RCC 7860 (cell line): ENCODE data around the gene SAMD3.
"Not testable (repeated sequence)": the region's sequence is repeated elsewhere in the genome, so short reads cannot be mapped to it uniquely, and the experiment has no call there.

Experiments
- DNase-seq: peaks from one replicate; pipeline ENCODE4 v3.0.0-alpha.2; 2015; ENCODE audit warnings: low spot score
- FAIRE-seq: peaks from 2 replicates; lab custom pipeline; 2012; peaks lifted over from hg19 to GRCh38; lab: Jason Lieb, UNC

SAMD3 gene

DNA sequence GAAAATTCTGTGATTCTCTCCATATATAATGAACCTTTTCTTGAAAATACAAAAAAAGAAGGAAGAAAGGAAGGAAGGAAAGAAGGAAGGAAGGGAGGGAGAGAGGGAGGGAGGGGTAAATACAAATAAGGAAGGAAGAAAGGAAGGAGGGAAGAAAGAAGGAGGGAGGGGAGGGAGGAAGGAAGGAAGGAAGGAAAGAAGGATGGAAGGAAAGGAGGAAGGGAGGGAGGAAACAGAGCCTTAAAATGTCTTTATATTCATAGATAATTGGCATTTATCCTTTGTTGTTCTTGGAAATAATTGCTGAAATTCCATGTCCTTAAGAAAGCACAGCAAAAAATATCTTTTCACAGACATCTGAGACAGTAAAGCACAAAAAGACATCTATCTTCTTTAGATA is 40.3 kb downstream of the SAMD3 start:
- FAIRE-seq = no peak
- no peak for DNase-seq

GRCh38 chr6:130178692-130179091 is 44.1 kb downstream of the SAMD3 start:
- FAIRE-seq = peak; percentile 82

GRCh38 chr6:130176378-130176777 is 46.4 kb downstream of the SAMD3 start:
- FAIRE-seq (no peak), DNase-seq (no peak)

More at GRCh38 chr6:130178692-130179091, 44.1 kb downstream of the SAMD3 start:
- peak; percentile 69 for DNase-seq

DNA sequence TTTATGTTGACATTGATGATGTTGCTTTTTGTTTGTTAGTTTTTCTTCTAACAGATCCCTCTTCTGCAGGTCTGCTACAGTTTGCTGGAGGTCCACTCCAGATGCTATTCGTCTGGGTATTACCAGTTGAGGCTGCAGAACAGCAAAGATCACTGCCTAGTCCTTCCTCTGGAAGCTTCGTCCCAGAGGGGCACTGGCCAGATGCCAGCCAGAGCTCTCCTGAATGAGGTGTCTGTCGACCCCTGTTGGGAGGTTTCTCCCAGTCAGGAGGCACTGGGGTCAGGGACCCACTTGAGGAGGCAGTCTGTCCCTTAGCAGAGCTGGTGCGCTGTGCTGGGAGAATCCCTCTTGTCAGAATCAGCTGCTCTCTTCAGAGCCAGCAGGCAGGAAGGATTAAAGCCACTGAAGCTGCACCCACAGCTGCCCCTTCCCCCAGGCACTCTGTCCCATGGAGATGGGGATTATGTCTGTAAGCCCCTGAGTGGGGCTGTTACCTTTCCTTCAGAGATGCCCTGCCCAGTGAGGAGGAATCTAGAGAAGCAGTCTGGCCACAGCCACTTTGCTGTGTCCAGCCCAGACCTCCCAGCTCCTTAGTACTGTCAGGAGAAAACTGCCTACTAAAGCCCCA is 49.3 kb downstream of the SAMD3 start:
- FAIRE-seq, DNase-seq: not testable (repeated sequence)

DNA sequence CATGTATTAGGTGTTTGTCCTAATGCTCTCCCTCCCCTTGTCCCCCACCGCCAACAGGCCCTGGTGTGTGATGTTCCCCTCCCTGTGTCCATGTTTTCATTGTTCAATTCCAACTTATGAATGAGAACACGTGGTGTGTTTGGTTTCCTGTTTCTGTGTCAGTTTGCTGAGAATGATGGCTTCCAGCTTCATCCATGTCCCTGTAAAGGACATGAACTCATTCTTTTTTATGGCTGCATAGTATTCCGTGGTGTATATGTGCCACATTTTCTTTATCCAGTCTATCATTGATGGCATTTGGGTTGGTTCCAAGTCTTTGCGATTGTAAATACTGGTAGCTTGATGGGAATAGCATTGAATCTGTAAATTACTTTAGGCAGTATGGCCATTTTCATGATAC is 52.6 kb downstream of the SAMD3 start:
- not testable (repeated sequence) for DNase-seq, FAIRE-seq

DNA sequence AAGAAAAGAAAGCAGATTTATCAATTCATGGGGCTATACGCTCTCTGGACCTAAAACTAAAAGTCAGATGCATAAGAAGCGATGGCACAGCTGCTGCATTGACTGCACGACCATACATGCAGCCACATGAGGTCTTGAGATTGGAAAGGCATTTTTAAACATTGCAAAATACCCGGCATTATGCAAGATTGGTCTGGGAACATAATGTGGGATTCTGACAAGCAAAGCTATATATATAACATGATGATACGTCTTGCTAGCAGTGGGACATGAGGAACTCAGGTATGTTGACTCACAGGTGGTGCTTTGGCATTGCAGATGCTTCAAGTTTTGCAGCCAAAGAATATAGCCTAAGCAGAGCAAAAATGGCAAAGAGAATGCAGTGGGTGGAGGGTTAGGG is 55.1 kb downstream of the SAMD3 start:
- no peak for DNase-seq
- FAIRE-seq = no peak

DNA sequence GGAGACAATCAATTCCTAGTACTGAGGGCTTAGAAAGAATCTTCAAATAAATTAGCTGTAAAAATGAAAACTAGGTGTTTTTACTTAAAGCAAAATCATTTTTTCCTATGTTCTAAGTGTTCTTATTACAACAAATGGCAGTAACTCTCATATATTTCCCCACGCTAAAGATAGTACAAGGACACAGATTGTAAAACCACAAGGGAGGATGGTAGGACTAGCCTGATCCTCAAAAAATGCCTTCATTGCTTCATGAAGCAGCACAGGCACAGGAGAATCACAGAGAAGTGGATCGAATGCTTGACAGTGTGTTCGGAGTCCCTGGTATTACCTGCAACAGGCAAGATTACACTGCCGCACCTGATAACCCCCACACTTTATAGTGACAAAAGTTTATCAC is 58.5 kb downstream of the SAMD3 start:
- no peak for FAIRE-seq
- DNase-seq = no peak

DNA sequence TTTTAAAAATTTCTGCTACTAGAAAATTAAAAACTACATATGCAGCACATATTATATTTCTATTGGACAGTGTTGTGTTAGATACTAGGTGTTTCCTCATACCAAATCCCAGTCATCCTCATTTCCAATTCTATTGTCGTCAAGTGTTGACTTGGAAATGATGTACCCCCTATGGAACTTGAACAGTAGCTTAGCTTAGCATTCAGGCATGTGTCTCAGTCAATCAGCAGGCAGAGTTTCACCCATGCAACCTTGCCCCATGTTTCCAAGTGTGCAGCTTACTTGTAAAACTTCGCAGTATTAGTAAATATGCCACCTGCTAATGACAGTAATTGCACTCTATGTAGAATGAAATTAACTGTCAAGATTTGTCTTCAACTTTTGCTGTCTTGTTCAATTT is 59.5 kb downstream of the SAMD3 start:
- DNase-seq (no peak), FAIRE-seq (no peak)

GRCh38 chr6:130162421-130162820 is 60.3 kb downstream of the SAMD3 start:
- DNase-seq (no peak), FAIRE-seq (no peak)

DNA sequence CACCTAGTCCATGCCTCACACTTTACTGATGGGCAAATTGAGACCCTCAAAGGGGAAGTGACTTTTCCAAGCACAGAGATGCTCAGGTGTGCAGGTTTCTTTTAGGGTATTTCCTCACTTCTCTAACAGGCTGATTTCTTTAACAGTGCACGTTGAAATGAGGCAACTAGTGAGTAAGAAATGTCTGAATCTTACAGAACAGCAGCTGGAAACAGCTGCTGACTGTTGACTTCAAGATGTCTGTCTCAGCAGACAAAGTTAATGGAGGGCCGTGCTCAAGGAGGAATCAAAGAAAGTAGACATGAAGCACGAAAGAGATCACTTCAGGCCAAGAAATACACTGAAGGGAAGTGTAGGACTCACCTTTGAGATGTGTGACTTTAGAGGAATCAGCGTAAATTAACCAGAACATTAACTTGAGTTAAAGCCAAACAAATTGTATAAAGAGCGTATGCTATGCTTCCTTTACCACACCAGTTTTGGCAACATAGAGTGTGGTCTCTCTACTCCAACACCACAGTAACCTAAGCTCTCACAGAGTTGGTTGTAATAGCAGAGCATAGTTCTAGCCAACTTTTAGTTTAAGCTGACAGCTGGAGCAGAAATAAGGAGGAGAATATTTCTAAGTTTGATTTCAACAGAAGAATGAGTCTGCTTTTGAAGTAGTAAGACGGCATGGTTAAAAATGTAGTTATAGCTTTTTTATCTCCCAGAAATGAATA is 60.9 kb downstream of the SAMD3 start:
- no peak for DNase-seq
- no peak for FAIRE-seq

GRCh38 chr6:130159956-130160355 is 62.8 kb downstream of the SAMD3 start:
- no peak for DNase-seq
- FAIRE-seq = no peak

DNA sequence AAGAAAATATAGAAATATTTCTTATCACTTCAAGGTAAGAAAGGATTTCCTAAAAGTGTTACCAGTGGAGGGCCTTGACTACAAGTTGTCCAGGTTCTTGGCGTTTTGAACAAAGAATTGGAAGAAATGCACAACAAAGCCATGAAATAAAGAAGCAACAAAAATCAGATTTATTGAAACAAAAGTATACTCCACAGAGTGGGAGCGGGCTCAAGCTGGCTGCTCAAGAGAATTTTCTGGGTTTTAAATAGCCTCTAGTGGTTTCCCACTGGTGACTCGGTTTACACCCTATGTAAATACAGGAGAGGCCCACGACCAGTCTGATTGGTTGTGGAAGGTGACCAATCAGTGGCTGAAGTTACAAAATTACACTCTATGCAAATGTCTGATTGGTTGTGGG is 64.2 kb downstream of the SAMD3 start:
- FAIRE-seq (no peak), DNase-seq (no peak)

DNA sequence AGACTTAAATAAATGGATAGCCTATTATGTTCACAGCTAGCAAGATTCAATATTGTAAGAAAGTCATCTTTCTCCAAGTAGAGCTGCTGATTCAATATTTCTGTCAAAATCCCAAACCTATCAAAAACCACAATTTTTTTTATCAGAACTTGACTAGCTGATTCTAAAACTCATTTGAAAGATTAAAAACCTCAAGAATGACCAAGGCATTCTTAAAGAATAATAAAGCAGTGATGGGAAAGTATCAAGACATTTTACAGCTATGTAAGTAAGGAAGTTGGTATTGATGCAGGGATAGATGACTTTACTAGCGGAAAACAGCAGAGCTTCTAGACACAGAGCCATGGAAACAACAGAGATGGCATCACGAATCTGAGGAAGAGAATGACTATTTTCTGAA is 64.7 kb downstream of the SAMD3 start:
- FAIRE-seq (no peak), DNase-seq (no peak)

DNA sequence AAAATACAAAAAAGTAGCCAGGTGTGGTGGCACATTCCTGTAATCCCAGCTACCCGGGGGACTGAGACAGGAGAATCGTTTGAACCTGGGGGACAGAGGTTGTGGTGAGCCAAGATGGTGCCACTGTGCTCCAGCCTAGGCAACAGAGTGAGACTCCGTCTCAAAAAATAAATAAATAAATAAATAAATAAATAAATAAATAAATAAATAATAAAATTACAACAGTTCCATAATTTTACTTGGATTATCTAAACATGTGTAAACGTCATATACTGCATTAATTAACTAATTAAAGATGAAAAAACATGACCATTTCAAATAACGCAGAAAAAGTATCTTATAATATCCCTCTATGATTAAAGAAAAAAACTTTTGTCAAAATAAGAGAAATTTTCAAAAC is 65.8 kb downstream of the SAMD3 start:
- FAIRE-seq (no peak), DNase-seq (no peak)

DNA sequence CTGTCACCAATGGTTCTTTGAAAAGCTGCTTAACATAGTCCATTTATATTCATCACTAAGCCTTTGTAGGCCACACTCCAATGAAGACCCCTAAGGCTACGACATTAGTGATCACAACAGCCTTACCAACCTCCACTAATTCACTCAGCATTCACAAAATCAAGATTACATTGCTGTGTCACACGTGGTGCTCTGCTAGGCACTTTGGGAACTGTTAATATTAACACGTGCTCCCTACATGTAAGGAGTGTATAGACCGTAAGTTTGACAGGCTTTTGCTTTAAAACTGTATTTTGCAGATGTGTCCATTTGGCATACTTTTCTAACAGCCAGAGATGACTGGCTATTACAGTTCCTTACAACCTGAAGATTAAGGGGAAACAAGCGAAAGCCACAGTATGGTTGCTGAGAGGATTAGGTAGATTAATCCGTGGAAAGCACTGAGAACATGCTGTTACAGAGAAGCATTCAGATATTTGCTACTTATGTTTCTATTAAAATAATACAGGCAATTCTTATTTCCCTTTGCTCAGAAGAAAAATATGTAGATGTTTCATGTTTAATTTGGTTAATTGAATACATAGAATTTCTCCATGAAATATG is 69.7 kb downstream of the SAMD3 start:
- FAIRE-seq = no peak
- DNase-seq = no peak

DNA sequence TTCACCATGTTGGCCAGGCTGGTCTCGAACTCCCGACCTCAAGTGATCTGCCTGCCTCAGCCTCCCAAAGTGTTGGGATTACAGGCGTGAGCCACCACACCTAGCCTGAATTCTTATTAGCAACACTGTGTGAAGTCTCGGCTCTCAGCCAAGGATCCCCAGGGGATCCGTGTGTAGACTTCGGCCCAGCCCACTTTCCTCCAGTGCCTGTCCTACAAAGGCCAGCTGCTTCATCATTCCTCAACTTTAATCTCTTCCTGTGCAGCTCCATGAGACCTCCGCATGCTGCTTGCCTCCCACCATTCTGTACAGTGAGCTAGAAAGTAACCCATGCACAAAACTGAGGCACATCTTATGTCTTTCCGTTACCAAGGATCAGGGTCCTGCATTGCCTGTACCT is 71.8 kb downstream of the SAMD3 start:
- DNase-seq = no peak
- no peak for FAIRE-seq

DNA sequence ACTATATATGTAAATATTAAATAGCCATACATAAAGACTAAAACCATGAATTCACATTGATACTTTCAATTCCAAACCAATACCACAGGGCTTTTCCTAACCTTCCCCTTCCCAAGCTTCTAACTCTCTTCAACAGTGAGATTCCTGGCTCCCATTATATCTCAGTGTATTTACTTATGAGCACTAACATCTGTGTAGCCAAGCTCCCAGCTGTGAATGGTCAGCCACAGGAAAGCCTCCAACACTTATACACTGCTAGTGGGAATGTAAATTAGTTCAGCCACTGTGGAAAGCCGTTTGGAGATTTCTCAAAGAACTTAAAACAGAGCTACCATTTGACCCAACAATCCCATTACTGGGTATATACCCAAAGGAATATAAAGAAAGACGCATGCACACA is 73.7 kb downstream of the SAMD3 start:
- not testable (repeated sequence) for DNase-seq, FAIRE-seq

DNA sequence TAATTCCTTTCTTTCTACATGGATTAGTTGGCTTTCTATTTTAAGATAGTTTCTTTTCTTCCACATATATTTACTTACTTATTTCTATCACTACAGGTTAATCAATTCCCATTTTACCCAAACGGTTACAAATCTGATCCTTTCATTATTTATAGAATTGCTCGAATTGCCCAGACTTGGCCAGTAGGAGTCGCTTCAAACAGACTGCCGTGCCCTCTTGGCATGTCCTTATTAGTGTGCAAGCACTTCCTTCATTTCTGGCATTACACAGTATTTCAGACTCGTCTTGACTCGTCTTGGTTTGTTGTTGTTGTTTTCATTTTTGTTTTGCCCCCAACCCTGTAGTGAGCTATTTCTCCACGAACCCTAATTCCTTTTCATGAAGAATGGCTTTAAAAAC is 74.6 kb downstream of the SAMD3 start:
- FAIRE-seq (no peak), DNase-seq (no peak)

- FAIRE-seq = no peak
- no peak for DNase-seq
These were observed 75.6 kb downstream of the SAMD3 start for GRCh38 chr6:130147111-130147510.

GRCh38 chr6:130143709-130144108 is 79.0 kb downstream of the SAMD3 start:
- no peak for DNase-seq
- FAIRE-seq = no peak

DNA sequence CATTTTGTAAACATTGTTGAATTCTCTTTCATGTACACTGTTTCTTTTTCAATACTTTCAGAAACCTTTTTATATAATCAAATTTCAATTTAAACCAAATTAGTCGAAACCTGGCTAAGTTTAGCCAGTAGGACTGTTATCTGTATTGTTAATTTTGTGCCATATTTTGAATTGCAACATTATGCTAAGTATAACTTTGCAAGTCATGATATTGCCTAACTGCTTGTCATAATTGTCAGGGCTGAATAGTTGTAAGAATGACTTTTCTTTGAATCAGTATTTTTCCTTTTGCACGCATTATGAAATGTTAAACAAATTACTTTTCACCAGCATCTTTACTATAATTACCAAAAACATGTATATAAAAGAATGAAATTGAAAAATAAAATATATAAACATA is 82.7 kb downstream of the SAMD3 start:
- no peak for FAIRE-seq
- DNase-seq = no peak

GRCh38 chr6:130138909-130139242 is 83.9 kb downstream of the SAMD3 start:
- DNase-seq (no peak), FAIRE-seq (no peak)
